Vagina (tissue), 2 donors: ENCODE results near the gene MAP4K4. TPM values are rescaled to one million over a fixed set of nuclear protein-coding genes. Genes with fewer than 3 reads are reported as not detected.

ENCODE experiments used
- DNase-seq, 2 donors: peaks; one replicate each; pipeline ENCODE4 v3.0.0-alpha.2; 2017; ENCODE audit errors: extremely low spot score in 2 of 2
- H3K27ac ChIP-seq: fragments of 200-600 bp; sonication (generic); one replicate; pipeline ENCODE4 v1.5.1; 2019
- H3K27me3 ChIP-seq: fragments of 200-600 bp; sonication (generic); one replicate; pipeline ENCODE4 v1.5.1; 2019
- H3K36me3 ChIP-seq, 2 donors: fragments of 200-600 bp; sonication (generic); one replicate each; pipeline ENCODE4 v1.5.1; 2017 to 2019
- H3K4me1 ChIP-seq: fragments of 200-600 bp; sonication (generic); one replicate; pipeline ENCODE4 v1.5.1; 2019
- H3K4me3 ChIP-seq, 2 donors: fragments of 200-600 bp; sonication (generic); 1 replicate in 1 of 2; 2 replicates in 1 of 2; pipeline ENCODE4 v1.5.1; 2016 to 2019
- H3K9me3 ChIP-seq: fragments of 200-600 bp; sonication (generic); one replicate; pipeline ENCODE4 v1.5.1; 2019
- POLR2A ChIP-seq, 2 donors: fragments of 450-650 bp; IDR thresholded peaks; one replicate each; pipeline ENCODE4 v1.6.1; 2017; ENCODE audit warnings: antibody characterized with exemption in 2 of 2, mild to moderate bottlenecking in 2 of 2, moderate library complexity in 2 of 2
- POLR2AphosphoS5 ChIP-seq, 2 donors: sonication (generic); formaldehyde crosslinking; IDR thresholded peaks; one replicate each; pipeline ENCODE4 v1.9.0; 2017; ENCODE audit warnings: antibody characterized with exemption in 2 of 2, mild to moderate bottlenecking in 2 of 2, low read depth in 1 of 2; ENCODE audit not compliant: insufficient read depth in 1 of 2
- intact Hi-C: fragments of 100-400 bp; cut with DNase I; formaldehyde crosslinking; loops from one replicate; pipeline ENCODE4 v1.15.1; 2023
- total RNA-seq: library from RNA; depleted of rRNA; stranded (reverse); fragments of >200 nt; gene quantifications from one replicate; pipeline ENCODE4 v1.2.3, GENCODE V29; 2016
- TF ChIP-seq, protein P1 (sequence below), 3 experiments: fragments of 450-650 bp in 2 of 3; fragments of 200-600 bp in 1 of 3; sonication (generic) in 1 of 3; IDR thresholded peaks; one replicate each; pipeline ENCODE4 v1.5.1; 2017 to 2019; ENCODE audit warnings: antibody characterized with exemption in 3 of 3, mild to moderate bottlenecking in 2 of 3, moderate library complexity in 2 of 3

Gene MAP4K4
- total RNA-seq, 1 donor from 2014 or later: 75.9 TPM

GRCh38 chr2:101682311-101682710 lies 15.2 kb upstream of the MAP4K4 start:
- TF ChIP-seq, protein P1, sequence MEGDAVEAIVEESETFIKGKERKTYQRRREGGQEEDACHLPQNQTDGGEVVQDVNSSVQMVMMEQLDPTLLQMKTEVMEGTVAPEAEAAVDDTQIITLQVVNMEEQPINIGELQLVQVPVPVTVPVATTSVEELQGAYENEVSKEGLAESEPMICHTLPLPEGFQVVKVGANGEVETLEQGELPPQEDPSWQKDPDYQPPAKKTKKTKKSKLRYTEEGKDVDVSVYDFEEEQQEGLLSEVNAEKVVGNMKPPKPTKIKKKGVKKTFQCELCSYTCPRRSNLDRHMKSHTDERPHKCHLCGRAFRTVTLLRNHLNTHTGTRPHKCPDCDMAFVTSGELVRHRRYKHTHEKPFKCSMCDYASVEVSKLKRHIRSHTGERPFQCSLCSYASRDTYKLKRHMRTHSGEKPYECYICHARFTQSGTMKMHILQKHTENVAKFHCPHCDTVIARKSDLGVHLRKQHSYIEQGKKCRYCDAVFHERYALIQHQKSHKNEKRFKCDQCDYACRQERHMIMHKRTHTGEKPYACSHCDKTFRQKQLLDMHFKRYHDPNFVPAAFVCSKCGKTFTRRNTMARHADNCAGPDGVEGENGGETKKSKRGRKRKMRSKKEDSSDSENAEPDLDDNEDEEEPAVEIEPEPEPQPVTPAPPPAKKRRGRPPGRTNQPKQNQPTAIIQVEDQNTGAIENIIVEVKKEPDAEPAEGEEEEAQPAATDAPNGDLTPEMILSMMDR (IDR thresholded peaks at IDR 0.05): no peak
- TF ChIP-seq POLR2AphosphoS5 (IDR thresholded peaks at IDR 0.05; ENCODE audit: insufficient read depth in 1 of 2, low read depth in 1 of 2): no peak
- no peak for TF ChIP-seq POLR2A (IDR thresholded peaks at IDR 0.05)
- intact Hi-C loops: no loop called here
- Histone ChIP-seq H3K4me1 (no peaks in the 10 kb centered on the region), H3K27me3 (no peaks in the 10 kb centered on the region), H3K36me3 (no peaks in the 10 kb centered on the region), H3K4me3 (no peak overlapping the region), H3K27ac (no peak overlapping the region), H3K9me3 (no peaks in the 10 kb centered on the region)
- DNase-seq: no peak

GRCh38 chr2:101684313-101684712 lies 13.2 kb upstream of the MAP4K4 start:
- no peaks in the 10 kb centered on the region for H3K36me3 ChIP-seq
- no peak overlapping the region for H3K4me3 ChIP-seq
- intact Hi-C loops: no loop called here
- DNase-seq: no peak
- no peak overlapping the region for H3K27ac ChIP-seq
- H3K4me1 ChIP-seq: no peaks in the 10 kb centered on the region
- H3K27me3 ChIP-seq: no peaks in the 10 kb centered on the region
- no peak for TF ChIP-seq POLR2A (IDR thresholded peaks at IDR 0.05)
- TF ChIP-seq, protein P1 (IDR thresholded peaks at IDR 0.05): no peak
- TF ChIP-seq POLR2AphosphoS5 (IDR thresholded peaks at IDR 0.05; ENCODE audit: insufficient read depth in 1 of 2, low read depth in 1 of 2): no peak
- H3K9me3 ChIP-seq: no peaks in the 10 kb centered on the region

DNA sequence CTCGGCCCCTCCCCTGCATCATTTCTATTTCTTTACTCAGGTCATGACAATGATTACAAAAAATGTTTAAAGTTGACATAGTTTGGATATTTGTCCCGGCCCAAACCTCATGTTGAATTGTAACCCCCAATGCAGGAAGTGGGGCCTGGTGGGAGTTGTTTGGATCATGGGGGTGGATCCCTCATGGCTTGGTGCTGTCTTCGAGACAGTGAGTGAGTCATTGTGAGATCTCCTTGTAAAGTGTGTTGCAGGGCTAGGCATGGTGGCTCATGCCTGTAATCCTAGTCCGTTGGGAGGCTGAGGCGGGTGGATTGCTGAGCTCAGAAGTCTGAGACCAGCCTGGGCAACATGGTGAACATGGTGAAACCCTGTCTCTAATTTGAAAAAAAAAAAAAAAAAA lies 9.2 kb upstream of the MAP4K4 start:
- TF ChIP-seq POLR2AphosphoS5 (IDR thresholded peaks at IDR 0.05; ENCODE audit: insufficient read depth in 1 of 2, low read depth in 1 of 2): no peak
- TF ChIP-seq POLR2A (IDR thresholded peaks at IDR 0.05): no peak
- TF ChIP-seq, protein P1 (IDR thresholded peaks at IDR 0.05): no peak
- Histone ChIP-seq H3K4me3 (no peak overlapping the region), H3K27ac (no peak overlapping the region), H3K27me3 (no peaks in the 10 kb centered on the region), H3K9me3 (no peaks in the 10 kb centered on the region), H3K4me1 (no peaks in the 10 kb centered on the region), H3K36me3 (no peaks in the 10 kb centered on the region)
- no peak for DNase-seq
- intact Hi-C loops: no loop called here

- intact Hi-C loops: no loop called here
- no peaks in the 10 kb centered on the region for H3K27me3 ChIP-seq
- no peak for DNase-seq
- TF ChIP-seq POLR2AphosphoS5 (IDR thresholded peaks at IDR 0.05; ENCODE audit: insufficient read depth in 1 of 2, low read depth in 1 of 2): no peak
- no peak overlapping the region for H3K4me3 ChIP-seq
- no peak overlapping the region for H3K27ac ChIP-seq
- H3K36me3 ChIP-seq: no peaks in the 10 kb centered on the region
- no peaks in the 10 kb centered on the region for H3K9me3 ChIP-seq
- H3K4me1 ChIP-seq: no peaks in the 10 kb centered on the region
Observed at GRCh38 chr2:101689114-101689825, 8.2 kb upstream of the MAP4K4 start.

GRCh38 chr2:101690547-101691152 lies 6.9 kb upstream of the MAP4K4 start:
- DNase-seq: no peak
- H3K4me3 ChIP-seq: no peak overlapping the region
- TF ChIP-seq POLR2A (IDR thresholded peaks at IDR 0.05) (no peak), POLR2AphosphoS5 (IDR thresholded peaks at IDR 0.05; ENCODE audit: insufficient read depth in 1 of 2, low read depth in 1 of 2) (no peak)

GRCh38 chr2:101692041-101692440 lies 5.5 kb upstream of the MAP4K4 start:
- no peak overlapping the region for H3K27ac ChIP-seq
- peaks cover 8% of the 10 kb centered on the region for H3K4me1 ChIP-seq
- DNase-seq: no peak
- no peak for TF ChIP-seq POLR2A (IDR thresholded peaks at IDR 0.05)
- no peak for TF ChIP-seq POLR2AphosphoS5 (IDR thresholded peaks at IDR 0.05; ENCODE audit: insufficient read depth in 1 of 2, low read depth in 1 of 2)
- TF ChIP-seq, protein P1 (IDR thresholded peaks at IDR 0.05): no peak
- no peaks in the 10 kb centered on the region for H3K27me3 ChIP-seq
- H3K4me3 ChIP-seq: no peak overlapping the region
- no peaks in the 10 kb centered on the region for H3K36me3 ChIP-seq
- no peaks in the 10 kb centered on the region for H3K9me3 ChIP-seq
- intact Hi-C loops: loop anchor here (10.0 kb wide), 1 partner anchor 143 kb away; no protein-coding TSS in a partner anchor

More at GRCh38 chr2:101690547-101691152, 6.9 kb upstream of the MAP4K4 start:
- Histone ChIP-seq H3K27me3 (no peaks in the 10 kb centered on the region), H3K4me1 (no peaks in the 10 kb centered on the region), H3K27ac (no peak overlapping the region), H3K36me3 (no peaks in the 10 kb centered on the region), H3K9me3 (no peaks in the 10 kb centered on the region)
- intact Hi-C loops: loop anchor here (10.0 kb wide), 1 partner anchor 144 kb away; no protein-coding TSS in a partner anchor
